ENCODE results near the gene ABHD2.
"Not testable (repeated sequence)": the region's sequence is repeated elsewhere in the genome, so short reads cannot be mapped to it uniquely, and the experiment has no call there.

The ABHD2 gene

GRCh38 chr15:89198934-89199333 is 110.7 kb downstream of the ABHD2 start:
- no peak for DNase-seq

DNA sequence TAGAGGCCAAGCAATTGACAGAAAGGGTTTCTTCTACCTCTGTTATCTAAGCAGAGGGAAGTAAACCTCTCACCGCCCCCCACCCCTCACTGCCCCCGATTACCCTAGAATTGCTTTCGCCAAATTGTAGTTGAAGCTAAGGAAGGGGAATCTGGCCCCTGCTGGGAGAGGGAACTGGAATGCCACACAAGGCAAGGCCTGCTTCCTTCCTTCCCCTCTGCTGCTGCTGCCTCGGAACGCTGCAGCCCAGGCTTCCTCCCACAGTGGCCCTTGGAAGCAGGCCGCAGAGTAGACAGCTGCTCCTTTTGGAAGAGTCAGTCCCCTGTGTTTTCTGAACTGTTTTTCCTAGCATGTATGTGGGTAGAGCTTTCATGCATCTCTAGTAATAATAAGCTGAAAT is 111.5 kb downstream of the ABHD2 start:
- DNase-seq: no peak

DNA sequence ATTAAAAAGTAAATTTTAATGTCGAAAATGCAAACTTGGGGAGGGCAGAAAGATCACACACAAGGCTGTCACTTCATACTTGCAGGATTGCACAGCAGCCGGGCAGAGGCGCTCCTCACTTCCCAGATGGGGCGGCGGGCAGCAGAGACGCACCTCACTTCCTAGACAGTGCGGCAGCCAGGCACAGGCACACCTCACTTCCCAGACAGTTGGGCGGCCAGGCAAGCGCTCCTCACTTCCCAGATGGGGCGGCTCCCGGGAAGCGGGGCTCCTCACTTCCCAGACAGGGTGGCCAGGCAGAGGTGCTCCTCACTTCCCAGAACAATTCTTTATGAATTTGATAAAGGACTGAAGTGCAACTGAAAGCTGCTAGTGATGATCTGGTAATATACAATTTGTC is 111.9 kb downstream of the ABHD2 start:
- DNase-seq: no peak

- no peak for DNase-seq
Measured at GRCh38 chr15:89201465-89202005, 113.3 kb downstream of the ABHD2 start.

DNA sequence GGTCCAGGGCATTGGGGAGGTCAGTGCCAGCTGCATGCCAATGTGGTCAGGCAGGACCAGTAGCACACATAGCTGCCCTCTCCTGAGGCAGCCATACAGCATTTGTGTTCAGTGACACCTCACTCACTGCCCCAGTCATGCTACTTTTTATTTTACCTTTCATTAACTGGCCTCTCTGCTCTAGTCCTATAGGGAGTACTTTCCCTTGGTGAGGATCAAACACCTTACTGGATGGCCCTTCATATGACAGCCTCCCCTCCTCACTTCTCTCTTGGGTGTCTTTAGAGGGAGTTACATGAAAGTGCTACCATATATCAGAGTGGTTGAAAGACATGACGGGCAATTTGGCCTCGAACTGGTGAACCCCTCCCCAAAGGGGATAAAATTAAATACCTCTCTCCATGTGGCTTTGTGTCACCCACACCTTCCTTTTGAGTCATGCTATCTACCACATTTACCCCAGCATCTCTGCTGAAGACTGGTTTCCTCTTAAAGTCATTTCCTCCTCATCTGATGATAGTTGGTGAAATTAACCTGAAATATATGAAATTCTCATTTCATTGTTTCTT is 115.5 kb downstream of the ABHD2 start:
- DNase-seq: peak in 1 of 2 donors; percentile 4

DNA sequence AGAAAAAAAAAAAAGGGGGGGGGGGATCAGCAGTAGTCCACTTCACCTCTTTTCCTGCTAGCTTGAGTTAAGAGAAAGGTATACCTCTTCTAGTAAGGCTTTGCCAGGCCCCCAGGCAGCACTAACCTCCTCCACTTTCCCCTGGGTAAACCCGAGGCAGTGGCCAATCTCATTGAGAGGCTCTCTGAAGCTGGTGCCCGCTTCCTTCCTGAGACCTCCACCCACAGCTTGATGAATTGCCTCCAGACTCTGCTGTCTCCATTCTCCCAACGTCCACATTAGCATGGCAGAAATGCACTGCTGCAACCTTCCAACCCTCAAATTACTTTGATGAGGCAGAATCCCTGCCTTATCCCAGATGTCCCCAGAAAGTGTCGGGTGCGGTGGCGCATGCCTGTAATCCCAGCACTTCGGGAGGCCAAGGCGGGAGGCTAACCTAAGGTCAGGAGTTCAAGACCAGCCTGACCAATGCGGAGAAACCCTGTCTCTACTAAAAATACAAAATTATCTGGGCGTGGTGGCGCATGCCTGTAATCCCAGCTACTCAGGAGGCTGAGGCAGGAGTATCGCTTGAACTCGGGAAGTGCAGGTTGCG is 117.8 kb downstream of the ABHD2 start:
- DNase-seq: no peak

DNA sequence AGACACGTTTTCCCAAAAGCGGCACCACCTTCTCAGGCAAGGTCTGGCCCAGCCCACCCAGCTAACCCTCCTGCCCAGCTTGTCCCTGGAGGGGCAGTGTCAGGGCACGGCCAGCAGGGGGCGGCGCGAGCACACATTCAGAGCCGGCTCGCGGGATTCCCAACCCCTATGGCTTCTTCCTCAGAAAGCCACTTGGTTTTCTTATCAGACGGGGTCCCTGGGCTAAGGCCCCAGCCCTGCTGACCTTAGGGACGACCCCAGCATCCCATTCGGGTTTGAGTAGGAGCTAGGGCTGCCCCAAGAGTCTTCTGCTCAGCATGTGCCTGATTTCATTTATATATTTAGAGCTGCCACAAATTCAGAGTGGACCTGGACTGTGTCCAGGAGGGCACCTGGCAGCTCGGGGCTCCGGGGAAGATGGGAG is 118.7 kb downstream of the ABHD2 start:
- DNase-seq: peak; percentile 19 to 42

- no peak for DNase-seq
Measured at GRCh38 chr15:89208256-89208655, 120.0 kb downstream of the ABHD2 start.

- DNase-seq: no peak
Measured at GRCh38 chr15:89209057-89209456, 120.8 kb downstream of the ABHD2 start.

GRCh38 chr15:89211678-89212170 is 123.5 kb downstream of the ABHD2 start:
- no peak for DNase-seq

DNA sequence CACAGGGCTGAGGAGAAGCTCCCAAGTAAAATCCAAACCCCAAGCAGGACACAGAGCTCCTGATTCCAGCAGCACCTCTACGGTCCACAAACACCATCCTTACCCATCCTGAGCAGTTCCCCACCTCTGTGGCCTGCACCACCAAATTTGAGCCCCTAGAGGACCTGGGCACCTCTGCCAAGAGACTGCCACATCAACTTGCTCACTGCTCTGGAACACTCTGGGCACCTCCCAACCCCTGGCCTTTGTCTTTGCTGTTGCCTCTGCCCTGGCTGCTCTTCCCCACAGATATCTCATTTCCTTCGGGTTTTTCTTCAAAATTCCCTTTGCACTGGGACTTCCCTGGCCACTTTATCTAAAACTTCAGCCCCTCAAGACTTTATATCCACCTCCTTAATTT is 127.4 kb downstream of the ABHD2 start:
- DNase-seq: no peak

GRCh38 chr15:89217031-89217430 is 128.8 kb downstream of the ABHD2 start:
- DNase-seq: no peak

DNA sequence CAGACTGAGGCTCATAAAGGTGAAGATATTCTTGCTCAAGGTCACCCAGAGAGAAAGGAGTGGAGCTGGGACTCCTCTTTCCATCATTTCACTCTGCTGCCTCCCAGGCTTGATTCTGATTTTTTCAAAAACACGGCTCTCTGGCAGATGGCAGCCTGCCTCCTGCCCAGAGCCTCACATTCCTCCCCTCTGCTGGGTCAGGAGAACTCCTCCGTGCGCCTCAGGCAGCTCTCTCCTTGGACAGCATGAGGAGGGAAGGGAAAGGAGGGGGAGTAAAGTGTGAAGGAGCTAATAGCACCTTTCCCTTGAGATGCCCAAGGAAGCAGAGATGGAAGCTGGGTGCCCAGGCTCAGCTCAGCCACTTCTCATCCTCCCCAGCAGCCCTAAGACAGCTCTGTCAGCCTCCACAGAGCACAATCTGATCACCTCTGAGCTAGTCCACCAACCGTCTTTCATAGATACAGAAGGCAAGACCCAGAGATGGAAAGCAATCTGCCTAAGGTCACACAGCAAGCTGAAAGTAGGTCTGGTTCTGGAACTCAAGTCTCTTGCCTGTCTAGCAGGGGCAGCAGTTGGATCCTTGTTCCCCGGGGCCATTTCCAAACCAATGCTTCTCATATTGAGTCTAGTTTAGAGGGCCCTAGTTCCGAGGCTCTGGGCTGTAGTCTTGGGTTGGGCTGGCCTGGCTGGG is 129.6 kb downstream of the ABHD2 start:
- DNase-seq: no peak

DNA sequence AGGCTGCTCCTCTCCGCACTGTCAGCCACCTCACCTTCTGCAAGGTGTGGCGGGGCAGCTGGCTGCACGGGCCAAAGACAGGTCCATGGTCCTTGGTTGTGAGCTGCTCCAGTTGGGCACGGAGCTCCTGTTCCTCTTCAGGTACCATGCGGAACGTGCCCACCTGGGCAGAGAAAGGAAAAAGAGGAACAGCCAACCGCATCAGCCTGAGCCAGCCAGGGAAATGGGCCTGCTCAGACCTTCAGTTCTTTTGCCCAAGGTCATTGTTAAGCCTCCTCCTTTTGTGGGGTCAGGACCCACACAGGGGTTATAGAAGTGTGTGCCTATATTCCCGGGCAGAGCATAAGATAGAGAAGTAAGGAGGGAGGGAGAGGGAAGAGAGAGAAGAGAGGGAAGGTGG is 130.3 kb downstream of the ABHD2 start:
- no peak for DNase-seq

DNA sequence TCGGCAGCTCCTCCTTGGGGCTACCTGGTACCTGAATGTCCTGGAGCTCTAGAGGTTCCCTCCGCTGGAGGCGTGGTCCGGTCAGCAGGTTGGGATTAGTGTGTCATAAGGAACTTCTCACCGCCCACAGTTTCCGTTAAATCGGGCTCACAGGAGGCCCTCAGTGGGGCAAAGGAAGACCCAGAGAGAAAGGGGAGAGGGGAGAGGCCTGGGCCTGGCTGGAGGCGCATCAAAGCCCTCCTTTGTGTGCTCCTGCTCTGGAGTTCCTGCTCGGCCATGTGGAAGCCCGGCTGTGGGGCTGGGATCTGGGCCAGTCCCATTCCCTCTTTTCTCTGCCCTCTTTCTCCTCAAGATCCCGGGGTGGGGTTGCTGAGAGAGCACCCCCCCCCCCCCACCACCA is 133.3 kb downstream of the ABHD2 start, which contains the start of gene RLBP1:
Gene RLBP1, minus strand, starts transcription at position 37 of the 400 bp plus-strand sequence. CDS start 2,604 bp downstream, outside the sequence.
- DNase-seq: no peak

DNA sequence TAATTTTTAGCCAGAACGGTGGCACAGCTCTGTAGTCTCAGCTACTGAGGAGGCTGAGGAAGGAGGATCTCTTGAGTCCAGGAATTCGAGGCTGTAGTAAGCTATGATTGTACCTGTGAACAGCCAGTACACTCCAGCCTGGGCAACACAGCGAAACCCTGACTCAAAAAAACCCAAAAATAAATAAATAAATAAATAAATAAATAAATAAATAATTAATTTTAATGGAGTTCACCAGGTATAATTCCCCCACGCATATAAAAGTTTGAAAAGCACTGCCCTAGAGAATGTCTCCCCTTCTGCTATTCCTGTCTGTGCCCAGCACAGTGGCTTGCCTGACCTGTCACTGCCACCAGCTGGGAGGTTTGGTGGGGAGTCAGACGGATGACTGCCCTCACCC is 137.3 kb downstream of the ABHD2 start:
- DNase-seq: no peak

DNA sequence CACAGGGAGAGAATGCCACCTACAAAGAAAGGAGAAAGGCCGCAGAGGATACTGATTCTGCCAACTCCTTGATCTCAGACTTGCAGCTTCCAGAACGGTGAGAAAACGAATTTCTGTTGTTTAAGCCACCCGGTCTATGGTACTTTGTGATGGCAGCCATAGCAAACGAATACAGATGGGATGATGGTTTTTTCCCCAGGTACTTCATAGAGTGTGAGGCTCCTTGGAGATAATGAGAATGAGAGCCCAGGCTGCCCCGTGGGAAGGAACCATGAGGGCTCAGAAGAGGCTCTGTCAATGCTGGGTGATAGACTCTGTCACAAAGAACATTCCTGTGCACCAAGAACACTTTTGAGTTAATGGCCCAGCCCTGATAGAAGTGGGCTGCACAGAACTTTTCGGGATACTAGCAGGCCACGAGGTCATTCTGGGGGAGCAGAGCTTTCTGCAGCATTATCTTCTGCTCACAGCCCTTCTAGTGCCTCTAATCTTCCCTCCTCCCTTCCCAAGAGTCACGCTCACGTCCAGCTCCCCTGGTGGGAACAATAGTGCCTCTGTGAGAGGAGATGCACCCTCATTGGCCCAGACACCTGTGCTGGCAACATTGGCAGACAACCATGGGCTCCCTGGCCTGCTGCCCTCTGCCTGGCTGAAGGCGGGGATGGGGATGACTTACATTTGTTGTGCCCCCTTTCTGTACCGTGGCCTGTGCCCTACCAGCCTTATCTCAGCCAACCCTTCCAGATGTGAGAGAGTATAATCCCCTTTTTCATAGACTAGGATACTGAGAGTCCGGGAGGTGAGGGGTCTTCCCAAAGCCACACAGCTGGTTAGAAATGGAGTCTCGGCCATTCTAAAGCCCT is 138.3 kb downstream of the ABHD2 start:
- no peak for DNase-seq

DNA sequence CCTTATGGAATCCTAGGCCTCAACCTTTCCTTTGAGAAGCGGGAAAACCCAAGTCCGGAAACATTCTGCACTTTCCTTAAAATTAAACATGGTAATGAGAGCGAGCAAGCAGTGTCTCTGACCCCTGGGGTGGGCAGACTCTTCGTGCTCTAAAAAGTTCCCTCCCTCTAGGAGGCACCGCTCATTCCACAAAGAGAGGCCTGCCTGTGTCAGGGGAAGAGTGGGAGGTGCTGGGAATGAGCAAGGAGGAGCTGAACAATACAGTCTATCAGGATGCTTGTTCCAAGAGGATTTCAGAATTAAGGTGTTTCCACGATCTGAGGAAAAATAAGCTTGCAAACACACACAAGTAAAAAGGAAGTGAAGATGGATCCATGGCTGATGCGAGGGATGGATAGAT is 139.2 kb downstream of the ABHD2 start:
- DNase-seq: no peak

GRCh38 chr15:89230277-89230676 is 142.0 kb downstream of the ABHD2 start:
- no peak for DNase-seq

- DNase-seq: no peak
Measured at GRCh38 chr15:89231832-89232231, 143.6 kb downstream of the ABHD2 start.

DNA sequence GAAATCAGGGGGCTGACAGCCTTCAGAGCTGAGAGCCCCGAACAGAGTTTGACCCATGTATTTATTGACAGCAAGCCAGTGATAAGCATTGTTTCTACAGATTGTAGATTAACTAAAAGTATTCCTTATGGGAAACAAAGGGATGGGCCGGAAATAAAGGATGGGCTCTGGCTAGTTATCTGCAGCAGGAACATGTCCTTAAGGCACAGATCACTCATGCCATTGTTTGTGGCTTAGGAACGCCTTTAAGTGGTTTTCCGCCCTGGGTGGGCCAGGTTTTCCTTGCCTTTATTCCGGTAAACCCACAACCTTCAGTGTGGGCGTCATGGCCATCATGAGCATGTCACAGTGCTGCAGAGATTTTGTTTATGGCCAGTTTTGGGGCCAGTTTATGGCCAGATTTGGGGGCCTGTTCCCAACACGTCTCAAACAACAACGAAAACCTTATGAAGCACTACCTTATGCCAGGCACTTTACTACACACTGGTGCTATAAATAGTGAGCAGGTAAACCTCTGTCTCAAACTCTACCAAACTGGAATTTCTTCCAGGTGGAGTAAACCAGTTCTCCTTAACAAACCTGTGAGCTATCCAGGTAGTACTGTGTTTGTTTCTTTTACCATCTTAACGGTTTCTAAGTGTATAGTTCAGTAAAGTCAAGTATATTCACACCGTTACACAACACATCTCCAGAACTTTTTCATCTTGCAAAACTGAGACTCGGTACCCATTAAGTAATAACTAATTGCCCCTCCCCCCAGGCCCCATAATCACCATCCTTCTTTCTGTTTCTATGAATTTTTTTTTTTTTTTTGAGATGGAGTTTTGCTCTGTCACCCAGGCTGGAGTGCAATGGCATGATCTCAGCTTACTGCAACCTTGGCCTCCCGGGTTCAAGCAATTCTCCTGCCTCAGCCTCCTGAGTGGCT is 151.9 kb downstream of the ABHD2 start:
- not testable (repeated sequence) for DNase-seq

Measured in bone marrow (tissue), 2 donors.